PC-3 (cell line): Measurements from ENCODE around the gene TTC7B.

Source experiments
- CTCF ChIP-seq: fragments of 300-600 bp; sonication (generic); conservative IDR thresholded peaks from 2 replicates; pipeline ENCODE4 v1.5.1; 2017; ENCODE audit warnings: antibody characterized with exemption, low read depth, mild to moderate bottlenecking, low read length
- EZH2 ChIP-seq: fragments of 300-600 bp; sonication (generic); IDR thresholded peaks from one replicate; pipeline ENCODE4 v1.6.1; 2017; ENCODE audit warnings: antibody characterized with exemption, mild to moderate bottlenecking, low read length; ENCODE audit not compliant: unreplicated experiment
- EZH2phosphoT487 ChIP-seq: fragments of 300-600 bp; sonication (generic); IDR thresholded peaks from 2 replicates; pipeline ENCODE4 v1.6.1; 2018; ENCODE audit warnings: mild to moderate bottlenecking, antibody characterized with exemption, low read length, borderline replicate concordance

DNA sequence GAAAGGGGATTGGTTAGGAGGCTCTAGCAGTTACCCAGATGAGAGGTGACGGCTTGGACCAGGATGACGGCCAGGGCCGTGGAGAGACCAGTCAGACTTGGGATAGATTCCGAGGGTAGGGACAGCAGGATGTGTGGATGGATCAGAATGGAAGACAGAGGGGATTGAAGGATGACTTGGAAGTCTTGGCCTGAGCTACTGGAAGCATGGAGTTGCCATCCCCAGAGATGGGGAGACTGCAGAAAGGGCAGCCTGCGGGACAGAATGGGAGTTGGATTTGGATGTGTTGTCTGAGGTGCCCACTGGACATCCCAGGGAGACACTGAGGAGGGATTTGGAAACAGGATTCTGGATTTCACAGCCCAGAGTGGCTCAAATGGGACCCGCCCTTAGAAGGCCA is 317.1 kb downstream of the TTC7B start:
- no peak for TF ChIP-seq CTCF
- TF ChIP-seq EZH2phosphoT487: no peak
- no peak for TF ChIP-seq EZH2
